ENCODE results near the gene SNAI1. TPM values are rescaled to one million over a fixed set of nuclear protein-coding genes. Genes with fewer than 3 reads are reported as not detected.

Gene SNAI1
- total and polyA plus RNA-seq, 8 donors, result 2.8 to 12.2 (median 8.5) TPM

DNA sequence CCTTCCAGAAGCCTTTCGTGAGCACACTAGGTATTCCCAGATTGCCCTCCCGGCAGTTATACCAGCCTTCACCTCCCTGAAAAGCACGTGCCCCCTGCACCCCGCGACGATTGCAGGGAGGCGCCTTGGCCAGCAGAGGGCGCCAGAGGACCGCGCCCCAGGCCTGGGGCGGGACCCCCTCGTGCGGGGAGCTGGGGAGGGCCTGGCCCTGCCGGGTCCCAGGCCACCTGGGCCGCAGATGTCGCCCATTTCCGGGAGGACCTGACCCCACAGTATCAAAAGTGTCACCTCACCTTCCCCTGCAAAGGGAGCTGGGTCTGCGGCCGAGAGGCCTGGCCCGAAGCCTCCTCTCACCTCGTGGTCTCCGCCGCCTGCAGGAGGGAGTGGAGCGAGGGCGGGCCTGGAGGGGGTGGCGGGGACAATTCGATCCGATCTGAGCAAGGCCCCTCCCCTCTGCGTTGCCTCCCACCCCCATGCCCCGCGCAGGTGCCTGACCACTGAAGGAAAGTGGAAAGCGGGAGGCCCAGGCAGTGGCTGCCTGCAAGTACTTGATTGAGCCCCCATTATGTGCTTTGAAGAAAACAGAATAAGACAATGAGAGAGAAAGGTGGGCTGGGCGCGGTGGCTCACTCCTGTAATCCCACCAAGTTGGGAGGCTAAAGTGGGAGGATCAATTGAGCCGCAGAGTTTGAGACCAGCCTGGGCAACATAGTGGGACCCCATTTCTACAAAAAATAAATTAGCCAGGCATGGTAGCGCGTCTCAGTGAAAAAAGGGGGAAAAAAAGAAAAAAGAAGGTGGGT, 3.5 kb upstream of the SNAI1 start:
- DNase-seq (peak; percentile 48 to 90 (median 56)), ATAC-seq (peak; percentile 74)
- peak overlapping the region in 1 of 2 donors; percentile 6 for H3K4me3 ChIP-seq
- no peak overlapping the region for H3K27ac ChIP-seq
- H3K27me3 ChIP-seq, result peaks cover 0 to 23% of the 10 kb centered on the region in 2 donors
- no peaks in the 10 kb centered on the region for H3K9me3 ChIP-seq
- intact Hi-C loops (cut with DNase I), result no loop called here
- no peaks in the 10 kb centered on the region for H3K36me3 ChIP-seq
- TF ChIP-seq CTCF (IDR thresholded peaks at IDR 0.05), result peak; percentile 99
- H3K4me1 ChIP-seq, result peaks cover 7 to 40% of the 10 kb centered on the region in 2 donors

DNA sequence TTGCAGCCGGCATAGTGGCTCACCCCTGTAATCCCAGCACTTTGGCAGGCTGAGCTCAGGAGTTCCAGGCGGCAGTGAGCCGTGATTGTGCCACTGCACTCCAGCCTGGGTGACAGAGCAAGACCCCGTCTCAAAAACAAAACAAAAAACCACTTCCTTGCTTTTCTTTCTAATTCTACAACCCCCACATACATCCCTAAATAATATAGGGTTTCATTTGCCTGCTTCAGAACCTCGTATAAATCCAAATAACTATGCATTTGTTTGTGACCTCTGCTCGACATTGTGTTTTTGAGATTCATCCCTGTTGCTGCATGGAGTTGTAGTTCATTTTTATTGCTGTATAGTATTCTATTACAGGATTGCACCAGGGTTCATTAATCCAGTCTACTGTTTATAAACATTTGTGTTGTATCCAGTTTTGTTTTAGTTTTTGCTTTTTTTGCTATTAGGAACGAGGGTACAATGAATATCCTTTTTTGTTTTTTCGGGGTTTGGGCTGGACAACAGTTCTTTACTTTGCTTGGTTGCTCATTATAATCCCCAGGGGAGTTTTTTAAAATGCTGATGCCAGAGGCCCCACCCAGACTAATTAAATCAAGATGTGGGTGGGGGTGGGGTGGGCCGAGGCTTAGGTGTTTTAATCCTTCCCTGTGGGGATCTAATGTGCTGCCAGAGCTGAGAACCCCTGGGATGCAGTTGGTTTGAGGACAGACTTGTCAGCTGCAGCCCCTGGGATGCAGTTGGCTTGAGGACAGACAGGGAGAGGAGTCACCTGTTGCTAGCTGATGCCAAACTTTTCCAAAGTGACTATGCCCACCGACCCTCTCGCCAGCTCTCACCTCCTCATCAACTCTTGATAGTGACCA, 2.4 kb upstream of the SNAI1 start:
- DNase-seq, result peak in 1 of 4 donors; percentile 17
- ATAC-seq, result no peak
- Histone ChIP-seq H3K9me3 (no peaks in the 10 kb centered on the region), H3K27me3 (peaks cover 0 to 23% of the 10 kb centered on the region in 2 donors), H3K36me3 (no peaks in the 10 kb centered on the region), H3K27ac (no peak overlapping the region), H3K4me3 (no peak overlapping the region), H3K4me1 (peaks cover 10 to 47% of the 10 kb centered on the region in 2 donors)
- intact Hi-C loops (cut with DNase I), result loop anchor here (5.0 to 10.0 kb wide), 3 partner anchors 84 to 192 kb away; no protein-coding TSS in a partner anchor
- no peak for TF ChIP-seq CTCF (IDR thresholded peaks at IDR 0.05)

DNA sequence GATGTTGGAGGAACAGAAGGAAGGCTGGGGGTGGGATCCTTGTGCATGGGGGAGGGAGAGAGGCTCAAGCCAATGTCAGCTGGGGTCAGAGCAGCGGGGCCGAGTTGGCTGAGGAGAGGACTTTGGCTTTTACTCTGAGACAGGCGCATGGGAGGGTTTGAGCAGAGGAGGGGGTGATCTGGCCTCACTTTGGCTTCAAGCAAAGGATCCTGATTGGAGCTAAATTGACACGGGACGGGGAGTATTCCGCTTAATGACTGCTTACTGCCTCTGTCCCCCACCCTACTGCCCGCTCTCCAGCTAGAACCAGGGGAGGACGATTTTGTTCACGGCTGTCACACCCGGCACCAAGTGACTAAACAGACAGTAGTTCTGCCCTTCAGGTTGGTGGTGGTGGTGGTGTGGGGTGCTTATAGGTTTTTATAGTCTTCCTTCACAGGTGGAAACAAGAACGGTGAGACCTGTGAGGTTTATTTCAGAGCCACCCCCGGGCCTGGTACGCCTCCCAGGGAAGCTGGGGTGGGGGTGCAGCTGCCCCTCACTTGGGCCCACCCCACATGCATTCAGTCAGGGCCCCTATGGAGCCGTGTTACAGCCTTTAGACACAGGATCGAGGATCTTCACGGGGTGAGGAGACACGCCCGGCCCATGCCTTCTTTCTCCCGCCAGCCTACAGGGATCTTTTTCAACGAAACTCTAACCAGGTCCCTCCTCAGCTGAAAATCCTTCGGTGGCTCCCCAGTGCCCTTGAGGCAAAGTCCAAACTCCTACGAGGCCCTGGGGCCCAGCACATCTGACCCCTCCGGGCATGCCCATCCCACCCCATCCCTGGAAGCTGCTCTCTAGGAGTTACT, 1.3 kb upstream of the SNAI1 start:
- Histone ChIP-seq H3K9me3 (no peaks in the 10 kb centered on the region), H3K36me3 (no peaks in the 10 kb centered on the region), H3K4me1 (peaks cover 10 to 57% of the 10 kb centered on the region in 2 donors), H3K27ac (peak overlapping the region in 1 of 2 donors; percentile 62), H3K4me3 (no peak overlapping the region), H3K27me3 (peaks cover 0 to 23% of the 10 kb centered on the region in 2 donors)
- intact Hi-C loops (cut with DNase I), result loop anchor here (5.0 to 10.0 kb wide), 3 partner anchors 83 to 191 kb away; no protein-coding TSS in a partner anchor
- no peak for TF ChIP-seq CTCF (IDR thresholded peaks at IDR 0.05)
- peak in 1 of 4 donors; percentile 31 for DNase-seq
- no peak for ATAC-seq

DNA sequence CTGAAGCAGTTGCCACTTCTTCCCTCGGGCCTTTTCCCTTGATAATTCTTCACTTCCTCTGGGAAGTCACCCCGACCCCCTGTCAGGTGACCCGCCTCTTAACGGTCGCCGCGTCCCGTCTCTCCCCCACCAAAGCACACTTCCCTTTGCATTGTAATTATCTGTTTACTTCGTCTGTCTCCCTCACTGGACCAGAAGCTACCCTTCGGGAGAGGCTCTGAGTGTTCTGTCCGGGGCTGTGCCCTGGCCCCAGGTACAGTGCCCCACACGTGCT, 771 bp upstream of the SNAI1 start:
- Histone ChIP-seq H3K4me3 (peak overlapping the region; percentile 49 to 50), H3K27ac (peak overlapping the region; percentile 44 to 62), H3K36me3 (no peaks in the 10 kb centered on the region), H3K4me1 (peaks cover 15 to 58% of the 10 kb centered on the region in 2 donors), H3K9me3 (no peaks in the 10 kb centered on the region), H3K27me3 (peaks cover 0 to 23% of the 10 kb centered on the region in 2 donors)
- TF ChIP-seq CTCF (IDR thresholded peaks at IDR 0.05), result no peak
- DNase-seq (no peak), ATAC-seq (no peak)
- intact Hi-C loops (cut with DNase I), result loop anchor here (5.0 to 10.0 kb wide), 3 partner anchors 83 to 190 kb away; no protein-coding TSS in a partner anchor

Measured in left lung (tissue), 10 donors.